ENCODE results near the gene C20orf204. TPM values are rescaled to one million over a fixed set of nuclear protein-coding genes. Genes with fewer than 3 reads are reported as not detected.

Gene C20orf204
- total and polyA plus RNA-seq, 2 experiments from 2014 or later, result 0.14 to 0.32 TPM

DNA sequence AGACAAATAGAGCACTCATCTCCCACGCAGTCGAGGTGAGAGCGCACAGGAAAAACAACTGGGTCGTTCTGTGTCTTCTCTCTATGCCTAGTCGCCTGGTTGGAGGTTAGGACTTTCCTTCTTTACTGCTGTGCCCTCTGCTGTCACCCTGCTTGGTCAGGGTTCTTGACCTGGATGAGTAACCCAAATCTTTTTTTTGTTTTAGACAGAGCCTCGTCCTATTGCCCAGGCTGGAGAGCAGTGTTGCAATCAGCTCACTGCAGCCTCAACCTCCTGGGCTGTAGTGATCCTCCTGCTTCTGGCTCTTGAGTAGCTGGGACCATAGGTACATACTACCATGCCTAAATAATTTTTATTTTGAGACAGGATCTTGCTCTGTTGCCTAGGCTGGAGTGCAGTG is 30.6 kb upstream of the C20orf204 start:
- Histone ChIP-seq H3K36me3 (ENCODE audit: low read depth) (peaks cover 22% of the 10 kb centered on the region; the same call in 1 of the 2 replicates), H3K4me1 (ENCODE audit: insufficient read depth) (no peaks in the 10 kb centered on the region), H2AFZ (no peak overlapping the region), H3F3A (ENCODE audit: insufficient read depth) (no peaks in the 10 kb centered on the region), H3K4me2 (ENCODE audit: unreplicated experiment) (no peak overlapping the region), H3K4me3 (no peak overlapping the region), H3K27me3 (replicated peaks; ENCODE audit: insufficient read depth) (no peaks in the 10 kb centered on the region), H3K9me2 (ENCODE audit: insufficient read depth) (no peaks in the 10 kb centered on the region), H3K79me2 (ENCODE audit: insufficient read depth) (peaks cover 16% of the 10 kb centered on the region), H3K9ac (no peak overlapping the region), H4K20me1 (ENCODE audit: insufficient read depth) (peaks cover 4% of the 10 kb centered on the region; the same call in 1 of the 2 replicates), H3K9me3 (ENCODE audit: low read depth) (no peaks in the 10 kb centered on the region), H3K27ac (no peak overlapping the region)
- in situ Hi-C loops (cut with MboI), result no loop called here
- peak; percentile 35 for DNase-seq
- no peak for TF ChIP-seq EZH2 (IDR thresholded peaks at IDR 0.05; ENCODE audit: insufficient read depth, poor library complexity, severe bottlenecking)
- no peak for TF ChIP-seq EZH2phosphoT487 (IDR thresholded peaks at IDR 0.05; ENCODE audit: insufficient read depth, low read depth)
- WGBS, 2 experiments (ENCODE audit: low coverage in 1 of 2, low lambda C conversion rate in 2 of 2, missing lambda C conversion rate in 2 of 2), result 80 to 82% methylated on average over 6 of the region's 6 CpGs

GRCh38 chr20:64006490-64006889 is 29.5 kb upstream of the C20orf204 start:
- no peaks in the 10 kb centered on the region for H3F3A ChIP-seq (ENCODE audit: insufficient read depth)
- H3K4me1 ChIP-seq (ENCODE audit: insufficient read depth), result no peaks in the 10 kb centered on the region
- no peak overlapping the region for H3K4me3 ChIP-seq
- no peak for DNase-seq
- 44 to 48% methylated on average over 9 to 10 of the region's 10 CpGs for WGBS, 2 experiments (ENCODE audit: low coverage in 1 of 2, low lambda C conversion rate in 2 of 2, missing lambda C conversion rate in 2 of 2)
- in situ Hi-C loops (cut with MboI), result no loop called here
- no peaks in the 10 kb centered on the region for H3K9me2 ChIP-seq (ENCODE audit: insufficient read depth)
- H3K9ac ChIP-seq, result no peak overlapping the region
- peaks cover 16% of the 10 kb centered on the region for H3K79me2 ChIP-seq (ENCODE audit: insufficient read depth)
- peaks cover 27% of the 10 kb centered on the region; the same call in 1 of the 2 replicates for H3K36me3 ChIP-seq (ENCODE audit: low read depth)
- TF ChIP-seq EZH2phosphoT487 (IDR thresholded peaks at IDR 0.05; ENCODE audit: insufficient read depth, low read depth), result no peak
- TF ChIP-seq EZH2 (IDR thresholded peaks at IDR 0.05; ENCODE audit: insufficient read depth, poor library complexity, severe bottlenecking), result no peak
- H3K9me3 ChIP-seq (ENCODE audit: low read depth), result no peaks in the 10 kb centered on the region
- no peak overlapping the region for H3K4me2 ChIP-seq (ENCODE audit: unreplicated experiment)
- H3K27me3 ChIP-seq (replicated peaks; ENCODE audit: insufficient read depth), result no peaks in the 10 kb centered on the region
- no peak overlapping the region for H3K27ac ChIP-seq
- H2AFZ ChIP-seq, result no peak overlapping the region
- peaks cover 4% of the 10 kb centered on the region; the same call in 1 of the 2 replicates for H4K20me1 ChIP-seq (ENCODE audit: insufficient read depth)

DNA sequence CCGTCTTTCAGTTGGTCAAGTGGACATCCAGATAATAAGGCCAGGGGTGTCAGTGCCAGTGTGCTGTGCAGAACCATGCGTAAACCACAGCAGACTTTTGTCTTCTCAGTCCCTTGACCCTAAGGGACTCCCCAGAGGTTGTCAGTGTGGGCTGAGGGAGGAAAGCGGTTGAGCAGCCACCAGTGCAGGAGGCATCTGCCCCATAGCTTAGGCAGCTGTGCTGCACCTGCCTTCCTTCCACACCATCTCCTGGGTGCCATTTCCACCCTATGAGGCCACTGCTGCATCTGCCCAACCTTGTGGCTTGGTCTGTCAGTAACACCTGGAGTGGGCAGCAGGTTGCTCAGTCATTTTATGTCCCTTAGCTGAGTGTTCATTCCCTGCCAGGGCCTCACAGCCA is 29.1 kb upstream of the C20orf204 start:
- Histone ChIP-seq H3K4me2 (ENCODE audit: unreplicated experiment) (no peak overlapping the region), H3K9ac (no peak overlapping the region), H3K4me1 (ENCODE audit: insufficient read depth) (no peaks in the 10 kb centered on the region), H3K79me2 (ENCODE audit: insufficient read depth) (peaks cover 16% of the 10 kb centered on the region), H3K27ac (no peak overlapping the region), H3K9me3 (ENCODE audit: low read depth) (no peaks in the 10 kb centered on the region), H2AFZ (no peak overlapping the region), H3K36me3 (ENCODE audit: low read depth) (peaks cover 29% of the 10 kb centered on the region; the same call in 1 of the 2 replicates), H3K9me2 (ENCODE audit: insufficient read depth) (no peaks in the 10 kb centered on the region), H3K27me3 (replicated peaks; ENCODE audit: insufficient read depth) (no peaks in the 10 kb centered on the region), H3F3A (ENCODE audit: insufficient read depth) (no peaks in the 10 kb centered on the region), H4K20me1 (ENCODE audit: insufficient read depth) (peaks cover 4% of the 10 kb centered on the region; the same call in 1 of the 2 replicates), H3K4me3 (no peak overlapping the region)
- TF ChIP-seq EZH2phosphoT487 (IDR thresholded peaks at IDR 0.05; ENCODE audit: insufficient read depth, low read depth) (no peak), EZH2 (IDR thresholded peaks at IDR 0.05; ENCODE audit: insufficient read depth, poor library complexity, severe bottlenecking) (no peak)
- DNase-seq, result no peak
- in situ Hi-C loops (cut with MboI), result no loop called here
- WGBS, 2 experiments (ENCODE audit: low coverage in 1 of 2, low lambda C conversion rate in 2 of 2, missing lambda C conversion rate in 2 of 2), result 82 to 83% methylated on average over 3 of the region's 3 CpGs

DNA sequence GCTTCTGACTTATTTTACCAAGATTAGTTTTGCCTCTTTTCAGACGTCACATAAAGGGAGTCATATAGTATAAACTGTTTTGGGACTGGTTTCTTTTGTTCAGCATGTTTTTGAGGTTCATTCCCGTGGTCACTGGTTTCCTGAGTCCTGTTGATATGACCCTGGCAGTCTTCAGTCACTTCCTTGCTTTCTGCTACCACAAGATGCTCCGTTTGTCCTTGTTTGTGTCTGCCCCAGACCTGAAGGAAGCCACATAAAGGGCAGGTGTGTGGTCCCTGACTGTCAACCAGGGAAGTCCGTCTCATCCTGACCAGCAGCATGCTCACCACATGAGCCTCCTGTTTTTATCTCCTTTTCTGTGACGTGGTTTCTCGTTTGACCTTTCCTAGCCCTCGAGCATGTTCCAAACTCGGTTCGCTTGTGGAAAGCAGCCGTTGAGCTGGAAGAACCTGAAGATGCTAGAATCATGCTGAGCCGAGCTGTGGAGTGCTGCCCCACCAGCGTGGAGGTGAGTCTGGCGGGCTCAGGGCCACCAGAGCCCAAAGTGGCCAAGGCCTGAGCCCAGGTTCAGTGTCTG is 26.1 kb upstream of the C20orf204 start:
- Histone ChIP-seq H3K9me3 (ENCODE audit: low read depth) (no peaks in the 10 kb centered on the region), H3K79me2 (ENCODE audit: insufficient read depth) (peaks cover 24% of the 10 kb centered on the region), H3K9ac (no peak overlapping the region), H3K27ac (peak overlapping the region; percentile 24; the same call in 1 of the 2 replicates), H3K4me3 (no peak overlapping the region), H3K9me2 (ENCODE audit: insufficient read depth) (no peaks in the 10 kb centered on the region), H4K20me1 (ENCODE audit: insufficient read depth) (peaks cover 4% of the 10 kb centered on the region; the same call in 1 of the 2 replicates), H2AFZ (no peak overlapping the region), H3F3A (ENCODE audit: insufficient read depth) (no peaks in the 10 kb centered on the region), H3K4me1 (ENCODE audit: insufficient read depth) (no peaks in the 10 kb centered on the region), H3K36me3 (ENCODE audit: low read depth) (peaks cover 46% of the 10 kb centered on the region), H3K4me2 (ENCODE audit: unreplicated experiment) (no peak overlapping the region), H3K27me3 (replicated peaks; ENCODE audit: insufficient read depth) (no peaks in the 10 kb centered on the region)
- no peak for DNase-seq
- TF ChIP-seq EZH2phosphoT487 (IDR thresholded peaks at IDR 0.05; ENCODE audit: insufficient read depth, low read depth) (no peak), EZH2 (IDR thresholded peaks at IDR 0.05; ENCODE audit: insufficient read depth, poor library complexity, severe bottlenecking) (no peak)
- WGBS, 2 experiments (ENCODE audit: low coverage in 1 of 2, low lambda C conversion rate in 2 of 2, missing lambda C conversion rate in 2 of 2), result 83 to 87% methylated on average over 13 of the region's 13 CpGs
- in situ Hi-C loops (cut with MboI), result no loop called here
